Measurements from ENCODE around the gene CTRB2. TPM values are rescaled to one million over a fixed set of nuclear protein-coding genes. Genes with fewer than 3 reads are reported as not detected.

The CTRB2 gene
- total and polyA plus RNA-seq, 4 donors, result 9.1 to 19.0 (median 12.1) TPM

GRCh38 chr16:75250089-75250808 lies 43.3 kb upstream of the CTRB2 start:
- ATAC-seq (ENCODE audit: low FRiP score), result no peak
- peaks cover 0 to 8% of the 10 kb centered on the region in 2 donors for H3K4me1 ChIP-seq (ENCODE audit: control insufficient read depth in 1 of 2, insufficient read depth in 2 of 2, low read length in 2 of 2)
- peak overlapping the region; percentile 10 to 87 for H3K27ac ChIP-seq (ENCODE audit: low read depth in 1 of 2, low read length in 2 of 2)
- peak overlapping the region; percentile 69 to 82 for H3K4me3 ChIP-seq (ENCODE audit: low read length in 2 of 2)
- no peaks in the 10 kb centered on the region for H3K9me3 ChIP-seq (ENCODE audit: control insufficient read depth, low read length)
- H3K27me3 ChIP-seq (ENCODE audit: control insufficient read depth in 1 of 2, insufficient read depth in 2 of 2, low read length in 1 of 2), result no peaks in the 10 kb centered on the region
- WGBS, 2 donors, result 0 to 1% methylated on average over 24 to 29 of the region's 29 CpGs
- H3K36me3 ChIP-seq (ENCODE audit: control insufficient read depth in 1 of 2, insufficient read depth in 2 of 2, low read length in 1 of 2), result no peaks in the 10 kb centered on the region
- intact Hi-C loops (cut with DNase I), result loop anchor here in 1 of 2 donors (5.0 kb wide), 1 partner anchor 57 kb away; no protein-coding TSS in a partner anchor
- DNase-seq, result peak in 1 of 2 donors; percentile 56

- Histone ChIP-seq H3K27me3 (ENCODE audit: control insufficient read depth in 1 of 2, insufficient read depth in 2 of 2, low read length in 1 of 2) (no peaks in the 10 kb centered on the region), H3K9me3 (ENCODE audit: control insufficient read depth, low read length) (no peaks in the 10 kb centered on the region), H3K27ac (ENCODE audit: low read depth in 1 of 2, low read length in 2 of 2) (peak overlapping the region; percentile 24 to 87), H3K4me1 (ENCODE audit: control insufficient read depth in 1 of 2, insufficient read depth in 2 of 2, low read length in 2 of 2) (peaks cover 0 to 8% of the 10 kb centered on the region in 2 donors), H3K36me3 (ENCODE audit: control insufficient read depth in 1 of 2, insufficient read depth in 2 of 2, low read length in 1 of 2) (no peaks in the 10 kb centered on the region), H3K4me3 (ENCODE audit: low read length in 2 of 2) (no peak overlapping the region)
- DNase-seq (no peak), ATAC-seq (ENCODE audit: low FRiP score) (no peak)
- intact Hi-C loops (cut with DNase I), result no loop called here
- 23 to 36% methylated on average over 5 of the region's 5 CpGs for WGBS, 2 donors
These were observed 42.5 kb upstream of the CTRB2 start for GRCh38 chr16:75249441-75249840.

GRCh38 chr16:75248536-75249380 lies 41.8 kb upstream of the CTRB2 start:
- no peaks in the 10 kb centered on the region for H3K27me3 ChIP-seq (ENCODE audit: control insufficient read depth in 1 of 2, insufficient read depth in 2 of 2, low read length in 1 of 2)
- H3K4me1 ChIP-seq (ENCODE audit: control insufficient read depth in 1 of 2, insufficient read depth in 2 of 2, low read length in 2 of 2), result peaks cover 0 to 8% of the 10 kb centered on the region in 2 donors
- intact Hi-C loops (cut with DNase I), result no loop called here
- peak overlapping the region; percentile 52 to 87 for H3K27ac ChIP-seq (ENCODE audit: low read depth in 1 of 2, low read length in 2 of 2)
- H3K36me3 ChIP-seq (ENCODE audit: control insufficient read depth in 1 of 2, insufficient read depth in 2 of 2, low read length in 1 of 2), result no peaks in the 10 kb centered on the region
- H3K9me3 ChIP-seq (ENCODE audit: control insufficient read depth, low read length), result no peaks in the 10 kb centered on the region
- DNase-seq (peak in 1 of 2 donors; percentile 50), ATAC-seq (ENCODE audit: low FRiP score) (no peak)
- H3K4me3 ChIP-seq (ENCODE audit: low read length in 2 of 2), result no peak overlapping the region
- WGBS, 2 donors, result 11 to 13% methylated on average over 17 of the region's 17 CpGs

- H3K27me3 ChIP-seq (ENCODE audit: control insufficient read depth in 1 of 2, insufficient read depth in 2 of 2, low read length in 1 of 2), result no peaks in the 10 kb centered on the region
- H3K4me1 ChIP-seq (ENCODE audit: control insufficient read depth in 1 of 2, insufficient read depth in 2 of 2, low read length in 2 of 2), result peaks cover 0 to 8% of the 10 kb centered on the region in 2 donors
- ATAC-seq (ENCODE audit: low FRiP score), result no peak
- 5 to 8% methylated on average over 13 of the region's 13 CpGs for WGBS, 2 donors
- H3K27ac ChIP-seq (ENCODE audit: low read depth in 1 of 2, low read length in 2 of 2), result peak overlapping the region; percentile 52 to 87
- H3K9me3 ChIP-seq (ENCODE audit: control insufficient read depth, low read length), result no peaks in the 10 kb centered on the region
- peak in 1 of 2 donors; percentile 63 for DNase-seq
- H3K36me3 ChIP-seq (ENCODE audit: control insufficient read depth in 1 of 2, insufficient read depth in 2 of 2, low read length in 1 of 2), result no peaks in the 10 kb centered on the region
- H3K4me3 ChIP-seq (ENCODE audit: low read length in 2 of 2), result no peak overlapping the region
- intact Hi-C loops (cut with DNase I), result no loop called here
These were observed 41.2 kb upstream of the CTRB2 start for GRCh38 chr16:75248142-75248535.

GRCh38 chr16:75247249-75247648 lies 40.3 kb upstream of the CTRB2 start:
- Histone ChIP-seq H3K4me1 (ENCODE audit: control insufficient read depth in 1 of 2, insufficient read depth in 2 of 2, low read length in 2 of 2) (peaks cover 0 to 8% of the 10 kb centered on the region in 2 donors), H3K4me3 (ENCODE audit: low read length in 2 of 2) (no peak overlapping the region), H3K27ac (ENCODE audit: low read depth in 1 of 2, low read length in 2 of 2) (peak overlapping the region; percentile 34 to 87), H3K27me3 (ENCODE audit: control insufficient read depth in 1 of 2, insufficient read depth in 2 of 2, low read length in 1 of 2) (no peaks in the 10 kb centered on the region), H3K9me3 (ENCODE audit: control insufficient read depth, low read length) (no peaks in the 10 kb centered on the region), H3K36me3 (ENCODE audit: control insufficient read depth in 1 of 2, insufficient read depth in 2 of 2, low read length in 1 of 2) (no peaks in the 10 kb centered on the region)
- intact Hi-C loops (cut with DNase I), result no loop called here
- ATAC-seq (ENCODE audit: low FRiP score), result no peak
- WGBS, 2 donors, result 26 to 31% methylated on average over 13 of the region's 13 CpGs
- peak in 1 of 2 donors; percentile 45 for DNase-seq

GRCh38 chr16:75246504-75247205 lies 39.7 kb upstream of the CTRB2 start:
- no peaks in the 10 kb centered on the region for H3K9me3 ChIP-seq (ENCODE audit: control insufficient read depth, low read length)
- DNase-seq (no peak), ATAC-seq (ENCODE audit: low FRiP score) (no peak)
- 66 to 70% methylated on average over 12 of the region's 12 CpGs for WGBS, 2 donors
- intact Hi-C loops (cut with DNase I), result no loop called here
- H3K4me1 ChIP-seq (ENCODE audit: control insufficient read depth in 1 of 2, insufficient read depth in 2 of 2, low read length in 2 of 2), result peaks cover 0 to 8% of the 10 kb centered on the region in 2 donors
- H3K4me3 ChIP-seq (ENCODE audit: low read length in 2 of 2), result no peak overlapping the region
- H3K27ac ChIP-seq (ENCODE audit: low read depth in 1 of 2, low read length in 2 of 2), result peak overlapping the region; percentile 71 to 87
- H3K36me3 ChIP-seq (ENCODE audit: control insufficient read depth in 1 of 2, insufficient read depth in 2 of 2, low read length in 1 of 2), result no peaks in the 10 kb centered on the region
- no peaks in the 10 kb centered on the region for H3K27me3 ChIP-seq (ENCODE audit: control insufficient read depth in 1 of 2, insufficient read depth in 2 of 2, low read length in 1 of 2)

GRCh38 chr16:75244844-75245758 lies 38.1 kb upstream of the CTRB2 start:
- Histone ChIP-seq H3K27me3 (ENCODE audit: control insufficient read depth in 1 of 2, insufficient read depth in 2 of 2, low read length in 1 of 2) (no peaks in the 10 kb centered on the region), H3K9me3 (ENCODE audit: control insufficient read depth, low read length) (no peaks in the 10 kb centered on the region), H3K4me3 (ENCODE audit: low read length in 2 of 2) (no peak overlapping the region), H3K36me3 (ENCODE audit: control insufficient read depth in 1 of 2, insufficient read depth in 2 of 2, low read length in 1 of 2) (no peaks in the 10 kb centered on the region), H3K27ac (ENCODE audit: low read depth in 1 of 2, low read length in 2 of 2) (peak overlapping the region; percentile 64 to 95), H3K4me1 (ENCODE audit: control insufficient read depth in 1 of 2, insufficient read depth in 2 of 2, low read length in 2 of 2) (peaks cover 0 to 8% of the 10 kb centered on the region in 2 donors)
- DNase-seq (peak; percentile 95 to 97), ATAC-seq (ENCODE audit: low FRiP score) (peak; percentile 87)
- 1 to 5% methylated on average over 23 to 25 of the region's 25 CpGs for WGBS, 2 donors
- intact Hi-C loops (cut with DNase I), result no loop called here

Measured in aorta (tissue), 5 donors.